Mesenteric fat pad (tissue), 1 donor: ENCODE measurements around the gene MMP11. TPM values are rescaled to one million over a fixed set of nuclear protein-coding genes. Genes with fewer than 3 reads are reported as not detected.

Experiments
- DNase-seq: peaks from one replicate; pipeline ENCODE4 v3.0.0-alpha.2; 2020; ENCODE audit warnings: low spot score
- total RNA-seq: library from RNA; stranded (reverse); fragmentation: NEBNext Ultra II Directional; extraction: Animal tissue kit (Norgen Biotek cat#: 25700); gene quantifications from one replicate; pipeline ENCODE4 v1.2.1, GENCODE V29; 2021
- donor health status: DM: yes; HTN: yes; CAD: no.

Gene MMP11
- total RNA-seq, 1 donor from 2014 or later, result 5.7 TPM

DNA sequence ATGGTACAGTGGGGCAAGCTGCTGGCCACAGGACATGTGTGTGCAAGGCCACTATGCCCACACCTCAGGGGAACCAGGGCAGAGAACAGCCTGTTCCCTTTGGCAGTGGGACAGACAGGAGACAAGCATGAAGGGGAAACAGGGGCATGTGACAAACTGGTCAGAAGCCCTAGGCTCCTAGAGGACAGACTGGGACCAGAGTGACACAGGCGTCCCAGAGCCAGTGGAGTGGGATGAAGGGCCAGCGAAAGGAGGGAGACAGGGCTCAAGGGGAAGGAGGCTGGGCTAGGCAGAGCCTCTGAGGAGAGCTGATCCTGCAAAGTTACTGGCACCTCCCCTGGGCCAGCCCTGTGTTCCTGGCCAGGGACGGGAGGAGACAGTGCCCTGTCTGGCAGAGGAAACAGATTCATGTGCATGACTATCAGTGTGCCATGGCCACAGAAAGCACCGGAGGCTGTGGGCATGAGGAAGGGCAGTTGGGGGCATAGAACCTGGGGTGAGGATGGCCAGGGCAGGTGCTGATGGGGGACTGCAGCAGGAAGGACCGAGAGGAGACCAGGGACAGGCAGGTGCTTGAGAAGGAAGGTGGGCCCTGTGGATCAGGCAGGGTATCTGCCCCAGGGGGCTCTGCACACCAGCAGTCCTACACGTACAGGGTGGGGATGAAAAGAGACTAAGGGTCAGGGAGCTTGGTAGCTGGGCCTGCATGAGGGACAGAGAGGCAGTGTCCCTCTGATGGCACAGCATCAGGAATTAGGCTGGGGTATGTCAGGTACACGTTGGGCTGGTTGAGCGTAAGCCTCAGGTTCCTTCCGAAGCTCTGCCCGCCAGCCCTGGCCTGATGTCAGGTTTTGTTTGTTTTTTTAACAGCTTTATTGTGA, 56.4 kb downstream of the MMP11 start:
- no peak for DNase-seq

GRCh38 chr22:23829845-23830372, 57.3 kb downstream of the MMP11 start:
- DNase-seq, result no peak

GRCh38 chr22:23831261-23831660, 58.6 kb downstream of the MMP11 start:
- no peak for DNase-seq

DNA sequence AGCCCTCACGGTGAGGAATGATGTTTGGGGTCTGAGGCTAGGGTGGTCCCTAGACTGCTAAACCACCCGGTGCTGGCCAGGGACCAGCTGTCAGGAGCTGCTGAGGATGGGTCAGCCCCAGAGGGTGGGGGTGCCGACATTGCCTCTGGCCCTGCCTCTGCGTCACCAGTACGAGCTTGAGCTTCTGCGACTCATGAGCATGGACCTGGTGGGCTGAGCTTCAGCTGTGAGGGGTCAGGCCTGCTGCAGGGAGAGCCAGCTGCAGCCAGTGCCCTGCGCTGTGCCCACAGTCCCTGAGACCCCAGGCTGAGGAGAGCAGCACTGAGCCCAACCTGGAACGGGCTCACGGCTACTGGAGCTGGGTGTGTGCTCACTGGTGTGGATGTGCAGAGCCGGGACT, 59.1 kb downstream of the MMP11 start:
- no peak for DNase-seq

- no peak for DNase-seq
These were observed 59.8 kb downstream of the MMP11 start for GRCh38 chr22:23832226-23833016.

- no peak for DNase-seq
These were observed 60.5 kb downstream of the MMP11 start for GRCh38 chr22:23833017-23833751.

Other genes starting within 250 kb of the MMP11 start
- not detected for gene IGLL1, start 192.6 kb upstream of the MMP11 start, total RNA-seq
- 0.39 TPM for gene DRICH1, start 140.5 kb upstream of the MMP11 start, total RNA-seq
- gene RGL4, start 81.8 kb upstream of the MMP11 start, total RNA-seq, result 1.5 TPM
- gene ZNF70, start 21.7 kb upstream of the MMP11 start, total RNA-seq, result 7.8 TPM
- gene VPREB3, start 18.4 kb upstream of the MMP11 start, total RNA-seq, result not detected
- gene C22orf15, start 9.9 kb upstream of the MMP11 start, total RNA-seq, result not detected
- gene CHCHD10, start 4.9 kb upstream of the MMP11 start, total RNA-seq, result 357 TPM
- 70.7 TPM for gene SMARCB1, start 14.1 kb downstream of the MMP11 start, total RNA-seq
- 1.4 TPM for gene DERL3, start 66.2 kb downstream of the MMP11 start, total RNA-seq
- 8.4 TPM for gene SLC2A11, start 85.0 kb downstream of the MMP11 start, total RNA-seq
- 319 TPM for gene MIF, start 121.5 kb downstream of the MMP11 start, total RNA-seq
- gene GSTT2B, start 188.3 kb downstream of the MMP11 start, total RNA-seq, result 3.8 TPM
- 1.2 TPM for gene DDTL, start 194.0 kb downstream of the MMP11 start, total RNA-seq
- gene DDT, start 201.6 kb downstream of the MMP11 start, total RNA-seq, result 116 TPM
- not detected for gene GSTT2, start 207.3 kb downstream of the MMP11 start, total RNA-seq
- not detected for gene GSTT4, start 232.6 kb downstream of the MMP11 start, total RNA-seq
- 41.7 TPM for gene CABIN1, start 238.5 kb downstream of the MMP11 start, total RNA-seq